Posterior vena cava (tissue), 2 donors: Measurements from ENCODE around the gene GMDS. TPM values are rescaled to one million over a fixed set of nuclear protein-coding genes. Genes with fewer than 3 reads are reported as not detected.

ENCODE experiments used
- DNase-seq: peaks from one replicate; pipeline ENCODE4 v3.0.0-alpha.2; 2020; ENCODE audit warnings: low spot score
- intact Hi-C, 2 donors: fragments of 100-400 bp; cut with DNase I; formaldehyde crosslinking; loops; one replicate each; pipeline versions ENCODE4 v1.14.1 to v1.14.2; 2022 to 2023
- total RNA-seq, 2 donors: library from RNA; stranded (reverse); fragmentation: NEBNext Ultra II Directional; extraction: Animal tissue kit (Norgen Biotek cat#: 25700); gene quantifications; one replicate each; pipeline ENCODE4 v1.2.1, GENCODE V29; 2021
- donor health status: DM: yes; HTN: yes; CAD: no.
- donor health status: DM: yes; HTN: yes; CAD: no.

The GMDS gene
- total RNA-seq, 2 donors from 2014 or later: 14.9 to 20.1 TPM

DNA sequence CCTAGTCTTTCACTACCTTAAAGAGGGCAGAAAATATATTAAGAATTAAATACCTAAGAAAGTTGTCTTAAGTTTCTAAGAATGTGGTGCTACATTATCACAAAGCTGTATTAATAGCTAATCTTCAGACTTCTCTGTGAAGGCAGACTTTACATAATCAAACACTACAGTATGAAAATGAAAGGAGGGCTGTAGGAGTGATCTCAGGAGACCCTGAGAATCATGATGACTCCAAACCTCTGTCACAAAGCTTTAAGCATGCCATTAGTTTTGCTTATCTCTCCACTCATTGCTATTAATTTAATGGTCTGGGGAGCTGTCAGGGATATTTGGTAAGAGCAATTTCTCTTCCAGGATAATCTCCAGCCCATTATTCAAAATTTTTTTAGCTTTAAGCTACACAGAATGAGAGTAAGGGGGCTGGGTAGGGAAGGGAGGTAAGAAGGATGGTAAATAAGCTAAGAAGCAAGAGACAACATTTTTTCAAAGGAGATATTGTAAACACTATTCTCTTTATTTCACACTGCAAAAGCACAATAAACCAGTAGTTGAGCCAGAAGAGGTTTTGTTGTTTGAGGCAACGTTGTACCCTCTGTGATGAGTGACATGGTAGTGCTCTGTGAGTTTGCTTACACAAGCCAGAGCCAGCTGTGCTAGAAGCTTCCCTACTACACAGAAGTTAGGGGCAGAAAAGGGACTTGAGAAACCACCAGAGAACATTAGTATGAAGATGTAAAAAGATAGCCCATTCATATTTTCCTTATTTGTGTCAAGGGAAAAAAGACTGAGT lies 258.8 kb downstream of the GMDS start:
- no peak for DNase-seq
- intact Hi-C loops: no loop called here

DNA sequence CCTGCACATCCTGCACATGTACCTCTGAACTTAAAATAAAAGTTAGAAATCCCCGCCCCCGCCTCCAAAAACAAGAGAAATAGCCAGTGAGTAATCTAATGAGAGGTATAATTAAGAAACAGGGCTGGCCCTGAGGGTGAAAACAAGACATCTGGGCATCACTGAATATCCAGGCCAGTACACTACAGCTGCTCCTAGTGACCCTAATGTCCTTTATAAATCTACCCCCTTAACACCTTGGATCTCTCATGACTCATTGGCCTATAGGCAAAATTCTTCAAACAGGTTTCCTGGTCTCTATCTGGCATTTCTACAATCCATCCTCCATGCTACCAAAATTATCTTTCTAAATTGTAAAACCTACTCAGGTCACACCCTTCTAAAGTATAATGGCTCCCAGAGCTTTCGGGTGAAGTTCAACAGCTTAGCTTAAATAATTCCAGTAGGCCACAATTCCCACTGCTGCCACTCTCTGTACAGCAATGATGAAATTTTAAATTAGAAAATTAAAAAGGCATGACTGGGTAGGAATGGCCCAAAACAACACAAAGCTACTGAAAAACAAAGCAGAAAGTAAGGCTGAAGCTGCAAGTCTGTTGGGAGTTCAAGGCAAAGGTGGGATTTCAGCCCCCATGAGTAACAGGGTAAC lies 260.9 kb downstream of the GMDS start:
- intact Hi-C loops: no loop called here
- no peak for DNase-seq

DNA sequence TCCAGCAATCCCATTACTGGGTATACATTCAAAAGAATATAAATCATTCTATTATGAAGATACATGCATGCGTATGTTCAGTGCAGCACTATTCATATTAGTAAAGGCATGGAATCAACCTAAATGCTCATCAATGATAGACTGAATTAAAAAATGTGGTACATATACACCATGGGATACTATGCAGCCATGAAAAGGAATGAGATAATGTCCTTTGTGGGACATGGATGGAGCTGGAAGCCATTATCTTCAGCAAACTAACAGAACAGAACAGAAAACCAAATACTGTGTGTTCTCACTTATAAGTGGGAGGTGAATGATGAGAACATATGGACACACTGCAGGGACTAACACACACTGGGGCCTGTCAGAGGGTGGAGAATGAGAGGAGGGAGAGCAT lies 261.6 kb downstream of the GMDS start:
- no peak for DNase-seq

DNA sequence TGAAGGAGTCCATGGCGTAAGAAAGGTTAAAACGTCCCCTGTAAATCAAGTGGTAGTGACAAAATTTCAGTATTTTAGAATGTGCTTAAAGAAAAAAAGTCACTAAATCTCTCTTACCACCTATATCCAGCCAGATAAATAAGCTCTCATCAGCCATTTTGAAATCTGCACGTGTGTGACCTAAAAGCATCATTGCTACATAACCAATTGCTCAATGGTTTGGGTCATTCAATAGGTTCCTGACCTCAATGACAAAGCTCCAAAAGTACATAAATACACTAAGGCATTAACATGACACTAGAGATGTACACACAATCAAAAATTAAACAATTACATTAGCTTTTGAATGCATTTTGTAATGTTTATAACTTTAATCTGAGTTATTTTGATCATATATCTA lies 272.4 kb downstream of the GMDS start:
- no peak for DNase-seq
- intact Hi-C loops: no loop called here

More for the DNA sequence above, 261.6 kb downstream of the GMDS start:
- intact Hi-C loops: no loop called here

DNA sequence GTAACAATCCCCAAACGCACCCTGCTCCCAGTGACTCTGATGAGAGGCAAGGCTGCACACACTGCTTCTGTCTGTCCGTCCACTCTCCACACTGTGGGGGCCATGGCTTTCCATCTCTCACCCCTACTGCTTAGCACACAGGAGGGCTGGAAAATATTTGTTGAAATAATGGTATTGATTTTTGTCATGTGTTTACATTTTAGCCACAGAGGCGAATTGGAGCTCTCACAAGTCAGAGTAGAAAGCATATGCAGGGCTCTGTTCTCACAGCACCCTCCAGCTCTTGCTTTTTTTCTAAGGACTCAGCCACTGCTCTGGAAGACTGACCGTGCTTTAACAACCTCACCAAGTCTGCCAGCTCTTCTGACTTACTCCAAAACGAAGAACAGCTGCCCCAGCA lies 273.8 kb downstream of the GMDS start:
- no peak for DNase-seq
- intact Hi-C loops: no loop called here

DNA sequence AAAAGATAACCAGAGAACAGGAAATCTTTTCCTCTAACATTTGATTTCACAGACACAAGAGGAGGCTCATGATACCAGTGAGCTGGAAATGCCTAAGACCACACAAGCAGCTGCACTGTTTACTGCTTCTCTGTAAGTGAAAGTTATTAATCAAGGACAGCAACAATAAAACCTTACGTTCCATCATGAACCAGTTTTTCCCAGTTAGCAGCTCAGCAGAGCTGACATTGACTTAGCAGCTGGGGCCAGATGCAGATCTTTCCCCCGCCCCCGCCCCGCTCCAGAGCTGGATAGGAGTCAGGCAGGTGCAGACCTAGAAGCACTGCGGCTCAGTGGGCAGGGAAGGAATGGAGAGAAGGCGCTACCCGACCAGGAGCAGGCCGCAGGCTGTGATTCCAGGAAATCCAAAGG lies 275.2 kb downstream of the GMDS start:
- intact Hi-C loops: no loop called here
- DNase-seq: no peak

DNA sequence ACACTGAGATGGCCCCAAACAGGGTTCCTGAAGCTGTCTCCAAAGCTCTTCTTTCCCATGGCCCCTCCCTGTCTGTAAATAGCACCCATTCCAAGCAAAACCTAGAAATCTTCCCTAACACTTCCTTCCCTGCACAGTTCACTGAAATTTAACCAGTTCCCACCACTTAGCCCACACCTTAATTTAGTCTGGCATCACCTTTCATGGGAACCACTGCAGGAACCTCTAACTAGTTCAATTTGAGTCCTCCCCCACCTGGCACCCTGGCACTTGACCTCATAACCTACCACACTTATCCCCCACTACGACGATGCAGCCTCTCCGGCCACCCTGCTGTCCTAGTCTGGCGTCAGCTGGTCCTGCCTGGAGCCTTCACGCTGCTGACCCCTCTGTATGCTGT lies 278.7 kb downstream of the GMDS start:
- DNase-seq: no peak
- intact Hi-C loops: no loop called here

DNA sequence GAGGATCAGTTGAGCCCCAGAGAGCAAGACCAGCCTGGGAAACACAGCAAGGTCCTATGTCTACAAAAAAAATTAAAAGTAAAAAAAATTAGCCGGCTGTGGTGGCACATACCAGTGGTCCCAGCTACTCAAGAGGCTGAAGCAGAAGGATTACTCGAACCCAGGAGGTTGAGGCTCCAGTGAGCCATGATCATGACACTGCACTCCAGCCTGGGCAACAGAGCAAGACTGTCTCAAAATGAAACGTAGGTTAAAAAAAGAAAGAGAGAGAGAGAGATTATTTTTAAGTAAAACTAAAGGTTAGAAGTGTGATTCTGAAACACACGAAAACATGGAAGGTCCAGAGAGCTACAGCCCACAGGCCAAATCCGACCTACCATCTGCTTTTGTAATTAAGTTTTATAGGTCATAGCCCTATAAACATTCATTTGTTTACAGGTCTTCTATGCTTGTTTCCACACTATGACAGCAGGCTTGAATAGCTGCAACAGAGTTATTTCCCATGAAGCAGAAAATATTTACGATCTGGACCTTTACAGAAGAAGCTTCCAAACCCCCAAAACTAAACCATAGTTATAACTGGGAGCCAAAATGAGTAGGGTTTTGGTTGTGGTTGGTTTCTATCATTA lies 279.7 kb downstream of the GMDS start:
- intact Hi-C loops: no loop called here
- DNase-seq: no peak

DNA sequence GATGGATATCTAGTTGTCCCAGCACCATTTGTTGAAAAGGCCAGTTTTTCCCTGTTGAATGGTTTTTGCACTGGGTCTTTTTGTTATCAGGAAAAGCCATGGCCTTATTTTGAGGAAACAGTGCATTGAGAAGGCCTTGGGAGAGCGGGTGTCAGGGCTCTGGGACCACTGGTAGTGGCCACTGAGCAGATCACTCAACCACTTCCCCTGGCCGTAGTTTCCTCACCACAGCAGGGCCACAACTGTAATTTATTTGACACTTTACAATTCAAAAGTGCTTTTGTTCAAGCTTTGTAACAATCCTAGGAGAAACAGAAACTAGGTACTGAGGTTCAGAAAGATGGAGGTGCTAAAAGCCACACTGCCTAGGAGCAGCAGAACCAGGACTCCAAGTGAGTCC lies 281.8 kb downstream of the GMDS start:
- intact Hi-C loops: no loop called here
- DNase-seq: no peak

DNA sequence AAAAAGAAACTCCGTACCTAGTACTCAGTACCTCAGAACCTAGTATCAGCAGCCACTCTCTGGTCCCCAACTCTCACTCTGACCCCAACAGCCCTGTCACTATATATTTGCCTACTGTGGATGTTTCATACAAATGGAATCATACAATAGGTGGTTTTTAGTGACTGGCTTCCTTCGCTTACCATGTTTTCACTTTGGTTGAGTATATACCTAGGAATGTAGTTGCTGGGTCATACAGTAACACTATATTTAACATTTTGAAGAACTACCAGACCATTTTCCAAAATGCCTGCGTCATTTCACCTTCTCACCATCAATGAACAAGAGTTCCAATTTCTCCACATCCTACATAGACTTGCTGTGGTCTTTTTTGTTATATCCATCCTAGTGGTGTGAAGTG lies 283.2 kb downstream of the GMDS start:
- intact Hi-C loops: no loop called here
- no peak for DNase-seq

DNA sequence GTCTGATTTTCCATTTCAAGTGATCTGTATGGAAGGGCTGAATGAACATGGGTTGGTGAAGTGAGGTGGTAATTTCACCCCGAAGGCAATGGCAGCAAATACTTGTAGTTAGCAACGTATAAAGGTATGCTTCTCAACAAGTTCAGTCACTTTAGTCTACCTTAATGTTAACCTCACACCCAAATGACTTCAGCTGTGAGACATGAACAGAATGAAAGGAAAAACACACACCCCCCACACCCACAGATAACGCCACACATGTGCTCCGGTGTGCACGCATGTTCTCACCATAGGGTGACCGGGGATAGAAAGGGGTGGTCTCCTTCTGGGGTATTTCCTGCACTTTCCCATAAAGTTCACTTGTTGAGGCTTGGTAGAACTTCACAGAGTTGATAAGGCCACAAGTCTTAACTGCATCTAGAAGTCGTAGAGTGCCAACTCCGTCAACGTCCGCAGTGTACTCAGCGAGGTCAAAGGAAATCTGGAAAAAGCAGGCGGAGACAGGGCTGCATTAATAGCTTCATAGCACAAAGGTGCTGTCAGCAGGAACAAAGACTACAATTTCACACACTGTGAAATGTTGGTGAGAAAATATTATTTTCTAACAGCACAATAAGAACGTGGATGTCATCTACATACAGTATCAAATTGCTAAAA lies 284.8 kb downstream of the GMDS start:
- DNase-seq: no peak
- intact Hi-C loops: no loop called here

DNA sequence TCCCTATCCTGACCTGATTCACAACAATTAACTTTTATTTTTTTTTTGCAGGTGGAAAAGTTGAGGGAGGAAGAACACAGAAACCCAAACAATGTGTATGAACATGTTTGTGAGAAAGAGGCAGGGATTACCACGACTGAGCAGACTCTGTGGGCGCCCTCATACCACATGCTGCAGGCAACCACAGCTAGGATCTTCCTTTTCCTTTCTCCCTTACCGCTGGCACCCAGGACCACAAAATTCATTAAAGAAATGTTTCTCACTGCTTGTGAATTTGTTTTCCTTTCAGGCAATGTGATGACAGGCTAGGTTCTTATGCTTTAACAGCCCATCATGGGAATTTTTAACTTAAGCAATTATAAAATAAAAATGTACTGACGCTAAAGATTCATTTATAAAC lies 287.1 kb downstream of the GMDS start:
- intact Hi-C loops: no loop called here

DNA sequence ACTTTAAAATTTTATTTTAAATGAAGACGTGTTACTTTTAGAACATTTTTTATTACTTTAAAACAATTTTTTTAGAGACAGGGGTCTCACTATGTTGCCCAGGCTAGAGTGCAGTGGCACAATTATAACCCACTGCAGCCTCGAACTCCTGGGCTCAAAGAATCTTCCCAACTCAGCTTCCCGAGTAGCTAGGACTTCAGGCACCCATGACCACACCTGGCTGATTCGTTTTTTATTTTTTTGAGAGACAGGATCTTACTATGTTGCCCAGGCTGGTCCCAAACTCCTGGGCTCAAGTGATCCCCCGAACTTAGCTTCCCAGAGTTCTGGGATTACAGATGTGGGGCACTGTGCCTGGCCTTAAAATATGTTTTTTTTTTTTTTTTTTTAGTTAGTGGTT lies 287.7 kb downstream of the GMDS start:
- intact Hi-C loops: no loop called here
- DNase-seq: no peak

More for the DNA sequence above, 287.1 kb downstream of the GMDS start:
- DNase-seq: no peak

DNA sequence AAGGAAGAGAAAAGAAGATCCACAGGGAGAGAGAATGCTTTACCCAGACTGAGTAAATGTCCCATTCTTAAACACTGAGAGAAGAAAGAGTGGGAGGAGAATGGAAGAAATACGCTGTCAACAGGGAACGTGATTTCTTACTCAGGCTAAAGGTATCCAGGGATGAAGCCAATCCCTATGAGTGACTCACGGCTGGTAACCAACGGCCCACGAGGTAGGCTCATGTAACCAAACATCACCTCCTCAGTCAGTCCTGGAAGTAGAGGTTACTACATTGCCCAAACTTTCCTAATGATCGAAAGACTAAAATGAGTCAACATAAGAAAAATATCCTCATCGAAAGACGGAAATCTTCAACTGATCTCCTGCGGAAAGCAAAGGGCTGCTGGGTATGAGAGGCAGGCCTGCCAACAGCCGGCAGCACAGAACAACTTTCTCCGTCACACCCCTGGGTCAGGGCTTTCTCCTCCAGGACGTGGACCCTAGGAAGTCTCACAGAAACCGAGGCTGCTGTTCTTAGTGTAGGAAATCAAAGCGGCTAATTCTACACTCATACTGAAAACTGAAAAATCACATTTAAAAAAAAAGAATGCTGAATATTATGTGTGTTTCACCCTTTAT lies 292.6 kb downstream of the GMDS start:
- DNase-seq: no peak
- intact Hi-C loops: no loop called here

DNA sequence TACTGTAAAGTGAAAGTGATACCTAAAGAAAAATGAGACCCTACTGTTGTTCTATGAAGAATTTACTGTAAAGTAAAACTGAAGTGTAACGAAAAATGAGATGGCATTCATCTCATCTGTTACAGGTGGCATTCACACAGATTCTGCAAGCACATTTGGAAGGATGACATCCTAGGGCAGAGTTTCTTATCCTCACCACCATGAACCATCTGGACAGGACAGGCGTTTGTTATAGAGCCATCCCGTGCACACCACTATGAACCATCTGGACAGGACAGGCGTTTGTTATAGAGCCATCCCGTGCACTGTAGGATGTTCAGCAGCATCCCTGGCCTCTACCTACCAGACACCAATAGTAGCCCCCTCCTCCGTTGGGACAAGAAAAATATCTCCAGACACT lies 294.8 kb downstream of the GMDS start:
- intact Hi-C loops: no loop called here
- no peak for DNase-seq

DNA sequence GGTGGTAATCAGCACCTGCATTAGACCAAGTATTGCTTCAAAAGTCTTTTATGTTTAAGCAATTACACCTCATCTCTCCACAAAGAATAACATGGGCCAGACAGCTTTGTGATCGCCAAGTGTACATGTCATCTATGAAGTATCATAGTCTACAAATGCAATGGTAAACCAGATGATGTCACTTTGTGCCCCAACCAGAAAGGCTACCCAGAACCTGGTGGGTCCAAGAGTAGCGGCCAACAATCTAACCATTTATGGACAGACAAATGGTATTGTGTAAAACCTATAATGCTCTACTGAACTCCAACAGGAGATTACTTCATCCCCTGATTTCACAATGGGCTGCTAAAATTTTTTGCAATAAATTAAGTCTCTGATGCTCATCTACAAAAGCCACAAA lies 295.9 kb downstream of the GMDS start:
- intact Hi-C loops: no loop called here
- DNase-seq: no peak

DNA sequence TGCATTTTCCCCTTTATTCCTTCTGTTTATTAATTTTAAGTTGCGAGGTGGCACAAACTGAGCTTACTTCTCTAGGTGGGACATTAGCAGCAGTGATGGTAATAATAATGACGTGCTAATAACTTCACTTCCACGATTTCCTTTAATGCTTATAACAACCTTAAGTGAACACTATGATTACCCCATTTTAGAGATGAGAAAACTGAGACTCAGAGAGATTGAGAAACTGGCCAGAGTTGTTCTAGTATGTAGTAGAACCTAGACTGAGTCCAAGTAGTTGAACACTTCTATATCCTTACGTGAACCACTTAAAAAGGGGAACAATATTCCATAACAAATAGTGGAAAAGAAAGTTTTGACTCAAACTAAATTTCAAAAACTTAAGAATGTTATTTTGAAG lies 297.5 kb downstream of the GMDS start:
- DNase-seq: no peak
- intact Hi-C loops: no loop called here

DNA sequence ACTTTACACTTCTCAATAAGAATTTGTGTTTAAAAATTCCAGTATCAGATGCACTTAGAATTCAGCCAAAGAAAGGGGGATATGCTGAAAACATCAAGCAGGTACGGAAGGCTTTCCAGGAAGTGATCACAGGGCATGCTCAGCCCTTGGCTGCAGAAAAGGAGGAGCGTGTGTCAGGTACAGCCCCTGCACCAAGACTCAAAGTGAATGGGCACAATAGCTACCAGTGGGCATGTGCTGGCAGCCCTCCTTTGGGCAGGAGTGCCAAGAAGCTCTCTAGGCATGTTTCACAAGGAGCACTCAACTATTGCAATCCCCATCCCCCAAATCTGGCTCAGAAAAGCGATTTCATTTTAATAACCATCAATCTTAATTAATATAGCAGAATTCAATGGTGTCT lies 298.8 kb downstream of the GMDS start:
- no peak for DNase-seq

DNA sequence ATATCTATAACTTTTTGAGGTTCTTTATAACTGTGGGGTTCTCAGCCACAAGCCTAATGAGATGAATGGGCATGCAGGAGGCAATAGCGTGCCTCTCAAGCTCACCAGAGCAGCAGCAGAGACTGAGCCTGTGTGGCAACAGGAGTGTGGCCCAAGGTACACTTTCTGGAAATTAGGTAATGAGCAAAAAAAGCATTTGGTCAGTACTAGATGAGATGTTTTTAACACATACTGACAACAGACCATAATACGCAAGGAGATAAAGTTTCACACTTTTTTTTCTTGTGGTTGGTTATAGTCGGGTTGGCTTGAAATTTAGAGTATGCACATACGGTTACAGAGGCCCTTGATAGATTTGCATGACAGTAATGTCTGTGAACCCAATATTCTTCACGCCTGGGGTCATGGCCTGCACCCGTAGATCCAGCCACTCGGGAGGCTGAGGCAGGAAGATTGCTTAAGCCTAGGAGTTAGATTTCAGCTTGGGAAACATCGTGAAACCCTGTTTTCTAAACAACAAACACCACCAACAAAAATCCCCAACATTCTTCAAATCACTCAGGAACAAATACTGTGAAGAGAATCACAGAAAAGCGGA lies 300.1 kb downstream of the GMDS start:
- intact Hi-C loops: no loop called here
- no peak for DNase-seq

More for the DNA sequence above, 298.8 kb downstream of the GMDS start:
- intact Hi-C loops: no loop called here
